NOMO-1 treated with dmso at 0.1 percent for 144 hours (cell line): ENCODE results near the gene LHFPL6.
"Not testable (repeated sequence)": the region's sequence is repeated elsewhere in the genome, so short reads cannot be mapped to it uniquely, and the experiment has no call there.

Experiments
- DNase-seq: peaks from one replicate; lab custom pipeline; 2025; ENCODE audit not compliant: unreplicated experiment; lab: John Stamatoyannopoulos, UW

The LHFPL6 gene

DNA sequence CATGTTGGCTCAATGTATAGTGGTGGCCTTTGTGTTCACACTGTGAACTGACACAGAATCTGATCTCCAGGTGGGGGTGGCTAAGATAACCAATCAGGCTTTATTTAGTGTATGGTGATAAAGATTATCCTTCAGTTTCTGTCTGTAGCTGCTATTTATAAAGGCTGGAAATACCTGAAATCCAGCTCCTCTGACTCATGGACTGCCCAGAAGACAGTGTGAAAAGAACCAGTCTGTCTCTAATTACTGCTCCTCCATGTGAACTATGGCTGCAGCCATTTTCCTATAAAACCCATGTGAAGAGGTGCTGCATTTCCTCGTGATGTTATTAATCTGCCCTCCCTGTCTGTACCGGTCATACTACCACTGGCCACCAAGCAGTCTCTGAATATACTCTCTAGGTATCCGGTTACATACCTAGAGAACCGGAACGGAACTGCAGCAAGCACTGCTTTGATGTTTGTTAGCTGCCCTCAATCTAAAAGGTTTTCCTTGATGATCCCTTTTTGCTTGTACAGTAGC lies 238.0 kb downstream of the LHFPL6 start:
- DNase-seq: no peak

GRCh38 chr13:39363382-39363772 lies 239.6 kb downstream of the LHFPL6 start:
- no peak for DNase-seq

DNA sequence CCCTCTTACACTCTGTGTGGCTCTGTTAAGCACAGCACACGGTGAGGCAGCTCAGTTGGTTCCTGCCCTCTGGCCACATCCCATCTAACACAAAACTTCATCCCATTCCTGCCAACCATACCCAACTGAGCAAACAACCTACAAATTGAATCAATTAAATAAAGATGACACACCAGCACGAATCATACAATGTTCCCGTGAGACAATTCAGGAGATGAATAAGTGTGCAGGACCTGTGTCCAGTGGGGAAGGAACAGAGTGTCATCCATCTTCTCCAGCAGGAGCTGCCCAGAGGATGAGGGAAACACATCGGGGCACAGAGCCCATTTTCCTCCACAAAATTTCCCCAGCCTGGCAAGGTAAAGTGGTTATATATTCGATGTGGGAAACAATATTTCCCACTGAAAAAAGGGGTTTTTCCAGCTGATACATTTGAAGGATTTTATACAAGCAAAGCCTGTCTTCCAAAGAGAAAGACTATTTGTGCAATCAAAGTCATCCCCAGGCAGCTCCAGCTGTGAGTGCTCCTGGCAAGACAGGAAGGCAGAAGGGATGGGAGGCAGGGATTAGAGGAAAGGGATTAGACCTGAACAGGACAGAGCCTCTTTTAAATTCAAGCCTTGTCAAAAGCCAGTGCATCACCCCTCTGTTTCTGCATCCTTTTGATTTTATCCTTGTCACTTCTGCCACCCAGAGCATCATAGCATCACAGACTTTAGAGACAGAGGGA lies 240.2 kb downstream of the LHFPL6 start:
- no peak for DNase-seq

- DNase-seq: no peak
Observed at GRCh38 chr13:39353988-39354387, 249.0 kb downstream of the LHFPL6 start.

- no peak for DNase-seq
Observed at GRCh38 chr13:39350461-39350881, 252.5 kb downstream of the LHFPL6 start.

DNA sequence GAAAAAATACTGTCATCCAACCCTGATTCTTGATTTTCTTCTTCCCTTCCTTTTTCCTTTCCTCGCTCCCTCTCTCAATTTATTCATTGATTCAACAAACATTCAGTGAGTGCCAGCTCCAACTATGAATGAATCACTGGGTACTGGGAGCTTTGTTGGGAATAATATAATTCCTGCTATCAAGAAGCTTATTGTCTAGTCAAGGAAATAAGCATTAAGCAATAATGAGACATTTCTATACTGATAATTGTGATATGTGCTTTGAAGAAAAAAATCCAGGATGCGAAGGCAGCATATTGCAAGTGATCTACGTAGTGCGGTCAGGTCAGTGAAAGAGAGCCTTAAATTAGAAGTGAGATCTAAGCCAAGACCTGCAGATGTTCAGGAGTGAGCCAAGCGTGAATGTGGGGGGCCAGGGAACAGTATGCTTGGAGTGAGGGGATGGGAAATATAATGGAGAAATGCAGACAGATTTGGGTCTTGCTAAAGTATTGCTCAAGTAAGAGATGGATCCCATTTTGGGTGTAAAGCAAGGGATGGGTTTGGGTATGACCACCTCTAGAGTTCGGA lies 253.5 kb downstream of the LHFPL6 start:
- no peak for DNase-seq

DNA sequence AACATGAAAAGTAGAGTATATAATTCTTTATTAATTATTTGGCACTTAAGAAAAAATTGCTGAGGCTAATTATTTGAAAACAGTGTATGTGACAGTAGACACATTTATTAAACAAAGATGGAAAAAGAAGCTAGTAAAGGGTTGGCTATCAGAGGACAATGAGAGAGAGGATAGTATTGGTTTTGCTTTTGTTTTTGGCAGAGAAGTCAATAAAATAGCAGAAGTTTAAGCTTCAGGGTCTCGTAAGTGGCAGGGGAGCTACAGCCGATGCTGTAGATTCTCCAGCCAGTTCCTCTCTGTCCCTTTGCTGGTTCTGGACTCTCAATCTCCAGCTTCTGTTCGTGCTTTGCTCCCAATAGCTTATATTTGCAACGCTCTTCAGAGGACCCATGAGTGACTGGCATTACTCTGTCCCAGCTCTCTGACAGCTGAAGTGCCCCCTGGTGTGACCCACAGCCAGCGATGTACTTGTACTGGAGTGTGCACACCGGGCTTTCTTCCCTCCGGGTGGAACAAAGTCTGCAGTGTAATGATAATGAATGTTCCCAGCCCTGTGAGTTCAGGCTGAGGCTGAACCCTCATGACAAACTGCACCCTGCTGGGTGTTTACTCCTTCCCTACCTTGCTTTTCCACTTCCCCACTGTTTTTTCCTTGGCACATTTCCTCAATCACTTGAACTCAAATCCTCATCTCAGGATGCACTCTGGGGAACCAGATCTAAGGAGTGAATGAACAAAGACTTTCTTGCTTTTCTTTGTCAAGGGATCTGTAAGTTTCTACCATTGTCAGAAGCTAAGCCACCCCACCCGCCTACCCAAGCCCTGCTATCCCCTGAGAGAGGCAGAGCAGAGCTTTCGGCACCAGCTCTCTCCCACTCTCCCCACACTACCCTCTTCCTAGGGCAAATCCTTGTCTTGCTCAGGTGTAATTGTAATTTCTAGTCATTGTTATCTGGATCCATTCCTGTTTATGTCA lies 254.8 kb downstream of the LHFPL6 start:
- DNase-seq: no peak

GRCh38 chr13:39345982-39346381 lies 257.0 kb downstream of the LHFPL6 start:
- DNase-seq: no peak

GRCh38 chr13:39341251-39341650 lies 261.7 kb downstream of the LHFPL6 start:
- no peak for DNase-seq

DNA sequence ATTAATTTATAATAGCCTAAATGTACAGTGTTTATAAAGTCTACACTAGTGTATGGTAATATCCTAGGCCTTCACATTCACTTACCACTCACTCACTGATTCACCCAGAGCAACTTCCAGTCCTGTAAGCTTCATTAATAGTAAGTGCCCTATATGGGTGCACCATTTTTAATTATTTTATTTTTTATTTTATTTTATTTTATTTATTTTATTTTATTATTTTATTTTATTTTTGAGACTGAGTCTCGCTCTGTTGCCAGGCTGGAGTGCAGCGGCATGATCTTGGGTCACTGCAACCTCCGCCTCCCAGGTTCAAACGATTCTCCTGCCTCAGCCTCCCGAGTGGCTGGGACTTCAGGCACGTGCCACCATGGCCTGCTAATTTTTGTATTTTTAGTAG lies 264.9 kb downstream of the LHFPL6 start:
- DNase-seq: not testable (repeated sequence)

GRCh38 chr13:39336937-39337336 lies 266.1 kb downstream of the LHFPL6 start:
- DNase-seq: no peak

DNA sequence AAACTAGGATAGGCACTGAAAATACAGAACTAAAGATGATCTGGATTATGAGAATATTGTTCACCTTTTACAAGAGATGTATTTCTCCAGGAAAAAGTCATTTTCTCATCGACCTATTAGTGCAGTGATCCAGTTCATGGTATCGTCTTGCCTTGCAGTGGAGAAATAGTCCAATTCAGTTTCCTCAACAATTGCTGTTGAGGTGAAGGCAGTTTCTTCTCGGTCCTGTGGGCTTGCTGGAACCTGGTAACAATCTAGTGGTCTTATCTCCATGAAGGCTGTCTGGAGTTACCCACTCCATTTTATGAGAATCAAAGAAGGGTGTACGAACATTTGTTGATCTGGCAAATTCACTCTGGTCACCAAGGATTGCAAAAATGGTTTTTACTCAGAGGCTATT lies 266.8 kb downstream of the LHFPL6 start:
- DNase-seq: no peak

- DNase-seq: no peak
Observed at GRCh38 chr13:39335721-39336120, 267.3 kb downstream of the LHFPL6 start.

DNA sequence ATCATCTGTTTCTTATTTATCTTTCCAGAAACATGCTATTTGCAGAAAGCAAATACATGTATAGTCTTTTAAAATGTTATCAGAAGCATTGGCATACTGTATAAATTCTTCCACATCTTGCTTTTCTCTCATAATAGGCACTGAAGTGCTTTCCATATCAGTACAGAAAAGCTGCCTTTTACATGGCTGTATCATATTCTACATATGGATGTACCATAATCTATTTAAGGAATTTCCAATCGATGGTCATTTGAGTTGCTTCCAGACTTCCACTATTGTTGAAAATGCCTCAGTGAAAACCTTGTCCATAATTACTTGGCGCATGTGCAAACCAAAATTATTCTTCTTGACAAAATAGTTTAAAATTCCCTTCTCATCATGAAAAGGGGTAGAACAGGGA lies 272.5 kb downstream of the LHFPL6 start:
- DNase-seq: no peak

DNA sequence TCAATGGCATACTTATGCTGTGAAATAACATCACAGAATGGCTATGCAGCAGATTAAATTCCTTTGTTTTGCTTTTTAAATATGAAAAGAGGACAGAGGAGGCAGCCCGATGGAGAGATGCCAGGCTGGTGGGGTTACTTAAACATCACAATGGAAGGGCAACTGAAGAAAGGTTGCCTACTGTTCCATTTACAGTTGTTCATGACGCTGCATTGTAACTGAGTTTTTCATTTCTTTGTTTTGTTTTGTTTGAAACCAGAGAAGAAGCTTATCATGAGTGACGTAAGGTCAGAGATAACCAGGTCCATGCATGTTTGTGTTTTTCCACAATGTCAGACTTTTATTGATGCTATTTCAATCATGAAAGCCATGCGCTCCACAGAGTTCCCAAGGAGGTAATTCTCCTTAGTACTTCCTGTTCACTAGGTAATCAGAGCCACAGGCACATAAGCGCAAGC lies 273.8 kb downstream of the LHFPL6 start:
- DNase-seq: no peak

DNA sequence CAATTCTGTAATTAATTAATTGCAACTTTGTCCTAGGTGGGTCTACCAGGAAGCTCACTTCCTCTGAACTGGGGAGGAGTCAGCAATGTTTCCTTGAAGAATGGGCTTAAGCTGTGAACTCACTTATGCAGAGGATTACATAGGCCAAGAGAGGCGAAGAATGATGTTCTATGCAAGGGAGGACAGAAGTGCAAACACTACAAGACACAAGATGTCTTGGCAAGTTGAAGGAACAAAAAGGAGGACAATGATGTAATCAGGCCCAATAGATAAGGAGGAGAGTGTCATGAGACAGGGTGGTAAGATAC lies 275.9 kb downstream of the LHFPL6 start:
- DNase-seq: no peak

DNA sequence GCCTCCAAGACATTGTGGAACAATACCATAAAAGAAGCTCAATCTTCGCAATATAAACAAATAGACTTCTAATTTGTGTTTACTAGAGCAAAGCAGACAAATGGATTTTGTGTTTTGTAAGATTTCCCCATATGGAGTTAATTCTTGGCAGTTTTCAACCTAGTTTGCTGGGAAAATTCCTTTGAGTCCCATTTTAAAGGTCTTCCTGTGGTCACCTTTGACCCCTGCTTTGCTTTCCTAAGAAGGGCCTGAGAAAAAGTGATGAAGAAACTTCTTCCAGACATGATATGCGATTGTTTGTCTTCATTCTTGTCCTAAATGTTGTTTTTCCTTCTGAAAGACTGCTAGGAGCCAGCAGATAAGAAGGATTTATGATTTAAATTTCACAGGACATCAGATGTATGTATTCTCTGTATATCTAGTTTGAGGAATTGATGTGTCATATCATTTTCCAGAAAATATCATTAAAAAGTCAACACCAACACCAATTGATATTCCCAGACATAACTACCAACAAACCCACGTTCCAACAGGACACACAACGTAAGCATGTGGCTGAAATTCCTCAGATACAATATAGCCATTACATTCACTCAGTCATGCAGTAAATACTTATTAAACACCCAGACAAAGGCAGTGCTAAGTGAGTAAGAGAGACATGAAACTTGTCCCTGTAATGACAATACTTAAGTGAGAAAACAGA lies 276.4 kb downstream of the LHFPL6 start:
- DNase-seq: no peak

DNA sequence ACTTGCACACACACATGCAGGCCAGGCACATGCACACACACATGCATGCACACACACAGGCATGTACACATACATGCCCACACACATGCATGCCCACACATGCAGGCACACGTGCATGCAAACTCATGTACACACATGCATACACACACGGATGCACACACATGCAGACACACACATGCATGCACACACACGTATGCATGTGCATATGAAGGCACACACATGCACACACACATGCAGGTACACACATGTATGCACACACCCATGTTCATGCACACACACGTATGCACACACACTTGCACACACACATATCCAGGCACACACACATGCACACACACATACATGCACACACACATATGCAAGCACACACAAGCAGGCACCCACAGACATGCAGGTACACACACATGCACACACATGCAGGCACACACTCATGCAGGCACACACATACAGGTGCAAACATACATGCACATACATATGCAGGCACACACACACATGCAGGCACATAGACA lies 278.1 kb downstream of the LHFPL6 start:
- no peak for DNase-seq

DNA sequence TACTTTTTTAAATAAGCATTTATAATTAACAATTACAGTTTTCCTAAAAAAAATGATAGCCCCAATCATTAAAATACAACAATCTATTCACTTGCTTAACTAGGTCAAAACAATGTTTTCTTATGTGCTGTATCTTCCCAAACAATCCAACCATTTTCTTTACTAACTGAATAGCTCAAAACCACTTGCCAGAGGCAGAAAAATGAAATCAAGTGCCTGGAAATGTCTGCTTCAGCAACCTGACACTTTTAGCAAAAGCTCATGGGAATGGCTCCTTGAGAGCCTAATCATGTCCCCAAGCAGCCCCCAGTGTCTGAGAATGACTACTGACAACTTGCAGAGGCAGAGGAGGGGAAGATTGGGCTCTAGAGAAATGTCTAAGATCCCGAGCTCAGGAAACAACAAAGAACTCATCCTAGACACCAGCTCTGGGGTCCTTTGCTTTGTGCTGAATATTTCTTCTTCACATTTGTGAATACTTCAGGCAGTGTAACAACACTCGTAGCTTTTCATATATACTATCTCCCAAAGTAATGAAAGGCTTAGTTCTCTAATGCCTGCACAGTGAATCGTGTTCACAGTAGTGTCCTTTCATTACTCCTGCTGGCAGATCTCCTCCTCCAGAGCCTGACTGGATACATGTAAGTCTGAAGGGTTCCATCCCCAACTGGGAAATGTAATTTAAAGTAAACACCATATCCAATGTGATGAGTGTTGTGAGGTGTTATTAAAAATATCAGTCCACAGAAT lies 280.0 kb downstream of the LHFPL6 start:
- no peak for DNase-seq

DNA sequence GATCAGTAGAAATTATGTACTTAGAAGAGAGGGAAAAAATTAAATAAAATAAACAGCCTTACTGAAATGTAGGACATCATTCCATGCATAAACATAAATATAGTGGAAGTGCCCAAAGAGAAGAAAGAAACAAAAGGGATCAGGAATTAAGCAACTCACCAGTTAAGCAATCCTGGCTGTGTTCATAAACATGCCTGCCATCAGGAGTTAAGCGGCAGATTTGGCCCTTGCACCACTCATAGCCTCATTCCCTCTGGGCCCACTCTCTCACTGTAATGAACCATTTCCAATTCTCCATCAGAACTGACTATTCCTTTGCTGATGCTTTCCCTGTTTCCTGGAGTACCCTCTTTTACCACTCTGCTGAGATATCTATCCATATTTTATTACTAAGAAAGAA lies 281.4 kb downstream of the LHFPL6 start:
- no peak for DNase-seq
